Measurements from ENCODE around the gene BAZ2B. TPM values are rescaled to one million over a fixed set of nuclear protein-coding genes. Genes with fewer than 3 reads are reported as not detected.

BAZ2B gene
- total and polyA plus RNA-seq, 2 of the 13 experiments (the other 11 are each of a cell fraction or from before 2014, with no cell fraction given): 14.0 to 15.1 TPM

- TF ChIP-seq ELF4 (CRISPR knock-in tag; IDR thresholded peaks at IDR 0.05; ENCODE audit: borderline replicate concordance): no peak
- TF ChIP-seq TFDP1 (CRISPR knock-in tag; IDR thresholded peaks at IDR 0.05; ENCODE audit: borderline replicate concordance): no peak
- TF ChIP-seq ZNF138 (CRISPR knock-in tag; IDR thresholded peaks at IDR 0.05; ENCODE audit: low read depth): no peak
- no peak for TF ChIP-seq NR0B2 (CRISPR knock-in tag; IDR thresholded peaks at IDR 0.05)
- TF ChIP-seq RELA (CRISPR knock-in tag; IDR thresholded peaks at IDR 0.05): no peak
- no peak for TF ChIP-seq ZNF572 (CRISPR knock-in tag; IDR thresholded peaks at IDR 0.05)
These were observed 237.2 kb downstream of the BAZ2B start (continued) for GRCh38 chr2:159379181-159379580.

GRCh38 chr2:159375241-159375640 lies 241.1 kb downstream of the BAZ2B start:
- POLR2A ChIA-PET: no interaction called here
- no peak for ATAC-seq

More at GRCh38 chr2:159375241-159375640, 241.1 kb downstream of the BAZ2B start:
- intact Hi-C loops (cut with micrococcal nuclease; ENCODE audit: unreplicated experiment) (no loop called here), in situ Hi-C loops (cut with HindIII; ENCODE audit: extremely low pct_ligation_motif_present, low pct_unique_long_range_greater_than_20kb) (no loop called here)
- no peak overlapping the region for H3K27ac ChIP-seq (ENCODE audit: extremely low read length, insufficient read depth, low read length)
- no TSS peak for BruUV-seq (replicated peaks)
- no peak overlapping the region for H3K4me3 ChIP-seq (replicated peaks in 1 of 3; ENCODE audit: insufficient read depth in 1 of 3, low read depth in 2 of 3, low read length in 3 of 3)
- H3K9ac ChIP-seq (ENCODE audit: insufficient read depth, low read depth, low read length): no peak overlapping the region
- peaks cover 0 to 9% of the 10 kb centered on the region in 2 experiments; a peak in 1 of 5 replicates for H3K36me3 ChIP-seq (replicated peaks in 1 of 2; ENCODE audit: control insufficient read depth in 1 of 2, insufficient read depth in 2 of 2, low read length in 2 of 2)
- no peaks in the 10 kb centered on the region for H3K27me3 ChIP-seq (ENCODE audit: control insufficient read depth in 1 of 2, insufficient read depth in 2 of 2, low read length in 2 of 2)
- no peak overlapping the region for H3K4me2 ChIP-seq (ENCODE audit: low read depth, low read length)
- no peak for TF ChIP-seq ZNF605 (CRISPR knock-in tag; IDR thresholded peaks at IDR 0.05)
- no peaks in the 10 kb centered on the region for H3K9me3 ChIP-seq (ENCODE audit: low read length)
- H2AFZ ChIP-seq (ENCODE audit: low read length): no peak overlapping the region
- CTCF ChIA-PET (ENCODE audit: low intra/inter-chr PET ratio, low total read pairs): no interaction called here
- no peaks in the 10 kb centered on the region for H4K20me1 ChIP-seq (ENCODE audit: insufficient read depth, low read length)
- H3K79me2 ChIP-seq (ENCODE audit: insufficient read depth, low read length): no peaks in the 10 kb centered on the region
- H3K4me1 ChIP-seq (ENCODE audit: insufficient read depth, low read length): peaks cover 6% of the 10 kb centered on the region
- DNase-seq (ENCODE audit: low spot score): no peak
- FAIRE-seq: no peak
